Raji (cell line): ENCODE measurements around the gene CIRBP.

ENCODE experiments used
- POLR2A ChIP-seq: IDR thresholded peaks from 2 replicates; pipeline ENCODE4 v1.6.1; 2011; ENCODE audit warnings: low read depth, low read length, control low read depth; ENCODE audit not compliant: insufficient read depth

Gene CIRBP

DNA sequence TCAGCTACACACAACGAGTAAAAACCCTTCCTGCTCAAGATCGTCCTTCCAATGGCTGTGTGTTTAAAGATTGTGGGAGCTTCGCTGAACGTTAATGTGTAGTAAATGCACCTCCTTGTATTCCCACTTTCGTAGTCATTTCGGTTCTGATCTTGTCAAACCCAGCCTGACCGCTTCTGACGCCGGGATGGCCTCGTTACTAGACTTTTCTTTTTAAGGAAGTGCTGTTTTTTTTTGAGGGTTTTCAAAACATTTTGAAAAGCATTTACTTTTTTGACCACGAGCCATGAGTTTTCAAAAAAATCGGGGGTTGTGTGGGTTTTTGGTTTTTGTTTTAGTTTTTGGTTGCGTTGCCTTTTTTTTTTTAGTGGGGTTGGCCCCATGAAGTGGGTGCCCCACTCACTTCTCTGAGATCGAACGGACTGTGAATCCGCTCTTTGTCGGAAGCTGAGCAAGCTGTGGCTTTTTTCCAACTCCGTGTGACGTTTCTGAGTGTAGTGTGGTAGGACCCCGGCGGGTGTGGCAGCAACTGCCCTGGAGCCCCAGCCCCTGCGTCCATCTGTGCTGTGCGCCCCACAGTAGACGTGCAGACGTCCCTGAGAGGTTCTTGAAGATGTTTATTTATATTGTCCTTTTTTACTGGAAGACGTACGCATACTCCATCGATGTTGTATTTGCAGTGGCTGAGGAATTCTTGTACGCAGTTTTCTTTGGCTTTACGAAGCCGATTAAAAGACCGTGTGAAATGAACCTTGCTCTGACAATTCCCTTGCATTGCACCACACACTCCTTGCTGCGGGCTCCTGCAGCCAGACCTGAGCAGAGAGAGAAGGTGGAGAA lies 3.5 kb downstream of the CIRBP start:
- no peak for TF ChIP-seq POLR2A

DNA sequence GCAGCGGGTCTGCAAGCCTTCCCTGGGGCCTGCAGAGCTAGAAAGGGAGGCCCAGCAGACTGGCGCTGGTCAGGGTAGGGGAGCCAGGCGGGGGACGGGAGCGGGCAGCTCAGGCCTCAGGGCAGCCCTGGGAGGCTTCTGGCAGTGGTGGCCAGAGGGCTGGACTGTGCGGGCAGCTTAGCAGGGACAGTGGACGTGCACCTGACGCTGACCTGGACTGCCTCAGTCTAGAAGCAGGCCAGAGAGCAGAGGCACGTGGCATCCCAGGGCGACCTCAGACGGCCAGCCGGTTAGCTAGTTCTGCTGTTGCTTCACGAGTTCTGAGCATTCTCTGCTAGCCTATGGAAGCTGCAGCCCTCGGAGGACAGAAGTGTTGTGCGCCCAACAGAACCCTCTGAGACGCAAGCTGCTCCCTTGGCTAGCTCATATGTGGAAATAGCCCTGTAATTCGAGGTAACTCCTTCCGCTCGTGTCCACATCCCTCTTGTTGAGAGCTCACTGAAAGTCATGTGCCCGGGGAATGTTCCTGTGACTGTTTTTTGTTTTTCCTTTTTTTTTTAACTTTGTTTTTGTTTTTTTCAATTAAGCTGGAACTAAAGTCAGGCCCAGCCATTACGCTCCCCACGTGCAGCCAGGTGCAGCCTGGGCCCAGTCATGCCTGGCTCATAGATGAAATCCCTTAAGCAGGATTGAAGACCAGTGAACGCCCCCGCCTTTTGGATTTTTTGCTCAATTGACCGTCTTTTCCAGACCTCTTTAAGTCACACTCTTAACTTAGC lies 4.3 kb downstream of the CIRBP start:
- TF ChIP-seq POLR2A: peak; percentile 43; the same call in 1 of the 2 replicates

DNA sequence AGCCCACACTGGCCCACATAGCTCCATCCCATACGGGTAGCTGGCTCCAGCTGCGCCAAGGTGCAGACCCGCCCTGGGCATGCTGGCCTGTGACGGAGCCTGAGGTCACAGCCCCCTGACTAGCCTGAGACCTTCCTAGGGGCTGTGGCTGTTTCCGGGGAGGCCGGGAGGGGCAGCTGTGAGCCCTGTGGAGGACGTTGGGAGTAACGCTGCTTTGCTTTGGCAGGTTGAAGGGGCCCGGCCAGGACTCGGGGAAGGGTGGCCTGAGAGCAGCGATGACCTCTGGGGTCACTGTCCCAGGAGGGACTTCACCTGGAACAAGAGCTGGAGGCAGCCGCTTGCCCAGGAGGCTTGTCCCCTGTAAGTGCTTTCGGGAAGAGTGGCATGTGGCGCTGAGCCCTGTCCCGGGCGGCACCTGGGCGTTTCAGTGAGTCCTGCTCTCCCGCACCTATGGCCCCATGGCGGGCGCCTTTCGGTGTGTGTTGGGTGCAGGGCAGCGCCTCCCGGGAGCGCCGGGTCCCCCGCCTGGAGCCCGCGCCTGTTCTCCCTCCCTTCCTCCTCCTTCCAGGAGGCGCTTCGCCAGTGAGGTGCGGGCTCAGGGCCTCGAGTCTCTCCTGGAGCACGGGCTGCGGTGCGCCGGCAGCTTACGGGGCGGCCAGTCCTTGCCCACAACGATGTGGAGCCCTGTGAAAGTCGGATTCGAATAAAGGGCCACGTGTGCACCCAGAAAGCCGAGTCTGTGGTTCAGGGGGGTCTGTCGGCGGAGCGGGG lies 5.1 kb downstream of the CIRBP start:
- TF ChIP-seq POLR2A: no peak

DNA sequence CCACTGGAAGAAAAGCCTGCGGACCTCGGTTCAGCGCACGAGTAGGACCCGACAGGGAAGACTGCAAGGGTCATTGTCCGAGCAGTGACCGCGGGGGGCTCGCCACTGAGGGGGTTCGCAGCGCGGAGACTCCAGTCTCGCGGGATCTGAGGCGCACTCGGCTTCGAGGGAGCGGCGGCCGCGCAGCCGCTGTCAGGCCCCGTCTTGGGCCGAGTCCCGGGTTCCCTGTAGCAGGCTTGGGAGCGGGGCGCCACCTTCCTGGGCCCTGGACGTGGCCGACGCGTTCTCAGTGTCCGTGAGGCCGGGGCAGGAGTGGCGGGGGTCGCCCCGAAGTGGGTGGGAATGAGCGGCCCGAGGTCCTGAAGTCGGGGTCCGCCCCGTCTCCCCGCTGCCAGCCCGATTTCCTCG lies 5.7 kb downstream of the CIRBP start:
- TF ChIP-seq POLR2A: no peak

DNA sequence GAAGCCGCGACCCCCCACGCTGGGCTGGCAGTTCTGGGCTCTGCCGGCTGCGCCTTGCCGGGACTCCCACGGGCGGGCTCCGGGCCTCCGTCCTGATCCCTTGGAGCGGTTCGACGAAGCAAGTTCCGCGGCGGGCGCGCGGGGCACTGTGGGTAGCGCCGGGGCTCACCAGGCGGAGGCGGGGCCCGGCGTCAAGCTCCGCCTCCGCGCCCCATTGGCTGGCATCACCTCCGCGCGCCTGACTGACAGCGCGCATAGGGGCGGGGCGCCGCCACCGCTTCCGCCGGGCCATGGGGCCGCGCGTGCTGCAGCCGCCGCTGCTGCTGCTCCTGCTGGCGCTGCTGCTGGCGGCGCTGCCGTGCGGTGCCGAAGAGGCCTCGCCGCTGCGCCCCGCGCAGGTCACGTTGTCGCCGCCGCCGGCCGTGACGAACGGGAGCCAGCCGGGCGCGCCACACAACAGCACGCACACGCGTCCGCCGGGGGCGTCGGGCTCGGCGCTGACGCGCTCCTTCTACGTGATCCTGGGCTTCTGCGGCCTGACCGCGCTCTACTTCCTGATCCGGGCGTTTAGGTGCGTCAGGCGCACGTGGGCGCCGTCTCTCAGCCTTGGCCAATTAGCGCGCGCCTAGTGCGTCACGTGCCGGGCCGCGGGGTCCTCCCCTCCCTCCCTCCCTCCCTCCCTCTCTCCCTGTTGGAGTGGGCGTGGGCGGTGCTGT lies 6.3 kb downstream of the CIRBP start, which contains the start of gene FAM174C:
FAM174C (plus strand) TSS at position 271 of the 716 bp plus-strand sequence; CDS start at position 291, 20 bp downstream.
- TF ChIP-seq POLR2A: peak; percentile 95

DNA sequence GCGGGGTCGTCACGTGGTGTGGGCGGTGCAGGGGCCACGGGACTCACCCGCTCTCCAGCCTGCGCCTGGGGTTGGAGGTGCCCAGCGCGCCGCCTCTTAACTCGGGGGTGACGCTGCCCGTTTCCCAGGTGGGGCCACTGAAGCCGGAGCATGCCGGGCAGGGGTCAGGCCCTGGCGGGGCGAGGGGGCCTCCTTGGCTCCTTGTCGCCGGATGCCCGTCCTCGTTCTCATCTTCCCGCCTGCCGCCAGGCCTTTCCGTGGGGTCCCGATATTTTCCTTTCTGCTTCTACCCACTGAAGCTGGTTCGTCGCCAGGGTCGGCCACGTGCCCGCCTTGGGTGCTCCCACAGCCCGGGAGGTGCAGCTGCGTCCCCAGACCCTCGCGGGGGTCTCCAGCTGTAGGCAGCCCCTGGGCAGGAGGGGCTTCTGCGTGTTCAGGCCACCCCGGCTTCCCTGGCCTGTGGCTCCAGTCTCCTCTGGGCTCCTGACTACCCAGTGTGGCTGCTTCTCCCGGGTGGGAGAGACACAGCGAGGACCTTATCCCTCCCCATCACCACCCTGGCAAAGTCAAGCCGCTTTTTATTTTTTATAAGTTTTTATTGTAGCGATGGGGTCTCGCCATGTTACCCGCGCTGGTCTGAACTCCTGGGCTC lies 7.0 kb downstream of the CIRBP start:
- TF ChIP-seq POLR2A: peak; percentile 77

DNA sequence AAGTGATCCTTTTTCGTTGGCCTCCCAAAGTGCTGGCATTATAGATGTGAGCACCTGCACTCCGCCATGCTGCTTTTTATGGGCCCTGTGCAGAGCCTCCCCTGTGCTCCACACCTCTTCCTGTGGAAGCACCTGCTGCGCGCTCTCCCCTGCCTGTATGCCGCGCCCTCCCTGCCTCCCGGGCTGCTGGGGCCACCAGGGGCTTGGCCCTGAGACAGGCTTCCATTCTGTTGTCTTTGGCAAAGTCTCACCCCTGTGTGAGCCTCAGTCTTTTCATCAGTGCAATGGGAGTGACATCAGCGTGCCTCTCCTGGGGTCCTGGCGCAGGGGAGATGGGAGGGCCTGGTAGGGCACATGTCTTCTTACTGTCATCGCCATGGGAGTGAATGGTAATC lies 7.5 kb downstream of the CIRBP start:
- TF ChIP-seq POLR2A: peak; percentile 37

DNA sequence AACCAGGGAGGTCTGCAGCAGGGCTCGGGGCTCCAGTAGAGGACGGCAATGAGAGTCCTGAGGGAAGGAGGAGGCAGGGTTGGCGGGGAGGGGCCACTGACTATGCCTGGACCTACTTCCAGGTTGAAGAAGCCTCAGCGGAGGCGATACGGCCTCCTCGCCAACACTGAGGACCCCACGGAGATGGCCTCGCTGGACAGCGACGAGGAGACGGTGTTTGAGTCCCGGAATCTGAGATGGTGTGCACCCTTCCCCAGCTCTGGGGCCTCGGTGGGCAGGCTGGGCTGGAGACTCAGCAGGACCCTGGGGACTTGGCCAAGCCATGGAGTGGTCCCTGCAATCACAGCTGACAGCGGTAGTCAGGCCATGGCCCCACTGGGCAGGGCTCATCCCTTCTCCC lies 7.9 kb downstream of the CIRBP start:
- no peak for TF ChIP-seq POLR2A

DNA sequence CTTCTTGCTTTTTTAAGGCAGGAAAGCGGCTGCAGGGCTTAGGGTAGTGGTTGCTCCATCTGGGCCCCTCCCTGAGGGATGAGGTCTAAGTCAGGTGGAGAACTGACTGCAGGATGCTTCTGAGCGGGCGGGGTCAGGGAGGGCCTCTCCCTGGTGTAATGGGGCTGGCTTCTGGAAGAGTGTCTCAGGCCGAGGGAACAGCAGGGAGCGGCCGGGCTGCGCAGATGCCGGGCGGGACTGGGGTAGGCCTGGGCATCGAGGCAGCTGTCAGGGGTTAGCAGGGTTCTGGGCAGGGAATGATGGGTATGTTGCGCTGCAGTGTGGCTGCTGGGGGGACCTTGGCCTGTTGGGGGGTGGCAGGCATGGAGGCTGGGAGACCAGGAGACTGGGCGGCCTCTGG lies 8.9 kb downstream of the CIRBP start:
- 0 out of 2 replicates have a peak, but pooled peaks have one; percentile 18 for TF ChIP-seq POLR2A

DNA sequence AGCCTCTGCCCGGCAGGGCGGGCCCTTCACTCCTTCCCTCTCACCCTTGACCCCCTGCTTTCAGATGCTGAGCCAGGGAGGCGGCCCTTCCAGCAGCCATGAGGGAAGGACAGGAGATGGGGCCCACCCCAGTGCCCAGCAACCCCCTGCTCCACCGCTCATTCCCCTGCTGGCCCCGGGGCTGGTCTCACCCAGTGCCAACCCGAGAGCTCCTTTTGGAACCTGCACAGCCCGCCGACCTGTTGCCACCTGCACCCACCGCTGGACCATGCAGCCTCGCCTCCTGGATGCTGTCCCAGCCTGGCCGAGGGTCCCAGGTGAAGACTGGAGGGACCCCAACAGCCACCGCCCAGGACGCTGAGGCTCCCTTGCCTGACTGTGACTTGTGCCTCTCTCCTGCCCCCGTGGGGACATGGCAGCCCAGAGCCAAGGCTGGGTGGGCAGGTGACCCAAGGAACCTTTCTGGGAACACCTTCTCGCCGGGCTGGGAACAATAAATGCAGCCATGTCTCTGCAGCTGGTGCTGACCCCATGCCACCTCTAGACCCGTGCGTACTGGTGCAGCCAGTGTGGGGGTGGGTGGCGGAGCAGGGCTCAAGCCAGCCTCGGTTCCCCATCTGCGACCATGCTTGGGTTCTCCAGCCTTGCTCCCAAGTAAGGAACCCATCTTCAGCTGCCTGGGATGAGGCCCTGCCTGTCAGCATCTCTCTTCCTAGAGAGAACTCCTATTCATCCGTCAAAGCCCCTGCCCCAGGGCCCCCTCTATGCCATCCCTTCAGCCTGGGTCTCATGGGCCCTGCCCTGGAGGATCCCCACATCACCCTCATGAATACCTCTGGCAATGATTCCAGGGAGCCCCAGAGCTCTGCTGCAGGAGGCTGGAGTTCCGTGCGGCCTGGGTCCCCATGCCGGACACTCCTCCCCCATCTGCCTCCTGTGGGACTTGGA lies 9.9 kb downstream of the CIRBP start:
- TF ChIP-seq POLR2A: no peak

DNA sequence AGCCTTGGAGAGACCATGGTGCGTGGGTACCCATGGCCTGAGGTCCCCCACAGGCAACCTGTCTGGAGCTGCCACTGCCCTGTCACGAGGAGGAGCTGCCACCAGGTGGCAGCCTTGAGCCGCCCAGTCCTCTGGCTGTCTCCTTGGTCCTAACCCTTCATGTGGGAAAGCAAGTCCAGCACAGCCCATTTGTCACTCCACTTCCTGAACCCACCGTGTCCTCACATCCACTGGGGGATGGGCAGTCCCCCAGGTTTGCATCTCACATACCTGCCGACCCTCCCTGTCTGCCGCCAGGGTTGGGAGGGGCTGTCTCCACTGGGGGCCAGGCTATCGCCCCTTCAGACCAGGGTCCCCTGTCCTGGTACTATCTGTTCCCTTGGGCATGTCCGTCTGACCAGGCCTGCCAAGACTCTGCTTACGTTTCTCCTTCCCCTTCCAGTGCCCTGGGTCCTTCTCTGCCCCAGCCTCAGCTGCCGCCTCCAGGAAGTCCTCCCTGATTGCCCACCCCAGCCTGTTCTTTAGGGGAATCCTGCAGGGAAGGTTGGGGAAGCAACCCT lies 10.7 kb downstream of the CIRBP start:
- TF ChIP-seq POLR2A: no peak

DNA sequence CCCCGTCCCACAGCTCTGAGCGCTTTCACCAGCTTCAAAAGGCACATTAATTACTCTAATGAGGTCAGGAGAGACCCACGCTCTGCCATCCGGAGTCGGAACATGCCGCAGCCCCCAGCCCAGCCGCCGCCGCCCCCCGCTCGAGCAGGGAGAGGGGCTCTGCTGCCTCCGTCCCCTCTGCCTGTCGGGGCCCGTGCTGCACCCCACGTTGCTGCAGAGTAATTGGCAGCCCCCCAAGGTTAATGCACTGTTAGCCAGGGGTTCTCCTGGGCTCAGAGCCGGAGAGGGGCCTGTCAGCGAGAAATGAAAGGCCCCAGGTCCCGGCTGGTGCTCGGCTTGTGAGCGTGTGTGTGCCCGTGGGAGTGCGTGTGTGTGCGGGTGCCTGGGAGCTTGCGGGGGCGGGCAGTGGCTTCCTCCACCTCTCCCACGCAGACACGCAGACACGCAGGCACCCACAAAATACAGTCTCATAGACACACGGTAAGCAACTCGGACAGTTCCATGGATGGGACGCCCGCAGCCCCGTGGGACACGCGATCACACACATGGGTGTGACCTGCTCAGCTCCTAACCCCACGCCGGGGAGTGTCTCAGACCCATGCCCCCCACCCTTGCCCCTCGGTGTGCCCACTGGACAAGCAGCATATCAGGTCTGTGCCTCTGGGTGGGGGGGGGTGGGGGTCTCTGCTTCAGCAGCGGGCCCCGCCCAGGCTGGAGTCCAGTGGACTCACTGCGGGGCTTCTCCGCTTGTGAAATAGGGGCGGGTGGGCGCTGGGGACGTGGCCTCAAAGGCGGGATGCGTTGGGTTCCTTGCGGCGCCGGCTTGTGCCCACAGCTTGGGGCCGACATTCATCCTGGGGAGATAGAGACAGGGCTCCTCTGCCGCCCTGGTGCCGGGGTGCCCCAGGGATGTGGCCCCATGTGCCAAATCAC lies 11.8 kb downstream of the CIRBP start:
- no peak for TF ChIP-seq POLR2A
